NT2/D1 (cell line): Measurements from ENCODE around the gene SPAG5.

Source experiments
- SUZ12 ChIP-seq: IDR thresholded peaks from 2 replicates; pipeline ENCODE4 v1.6.1; 2011; ENCODE audit not compliant: insufficient read length, insufficient read depth; ENCODE audit errors: extremely low read depth
- YY1 ChIP-seq: IDR thresholded peaks from 2 replicates; pipeline ENCODE4 v1.6.1; 2011; ENCODE audit not compliant: insufficient read length, insufficient read depth
- ZNF274 ChIP-seq: IDR thresholded peaks from 2 replicates; pipeline ENCODE4 v1.6.1; 2011; ENCODE audit warnings: mild to moderate bottlenecking, low read depth, low read length

GRCh38 chr17:28585851-28586250, 13.0 kb downstream of the SPAG5 start:
- no peak for TF ChIP-seq ZNF274
- no peak for TF ChIP-seq YY1
- no peak for TF ChIP-seq SUZ12
